Measurements from ENCODE around the gene MCEE. TPM values are rescaled to one million over a fixed set of nuclear protein-coding genes. Genes with fewer than 3 reads are reported as not detected.
"Not testable (repeated sequence)": the region's sequence is repeated elsewhere in the genome, so short reads cannot be mapped to it uniquely, and the experiment has no call there.

The MCEE gene
- total and polyA plus RNA-seq, 9 donors, result 10.7 to 22.3 (median 17.4) TPM

DNA sequence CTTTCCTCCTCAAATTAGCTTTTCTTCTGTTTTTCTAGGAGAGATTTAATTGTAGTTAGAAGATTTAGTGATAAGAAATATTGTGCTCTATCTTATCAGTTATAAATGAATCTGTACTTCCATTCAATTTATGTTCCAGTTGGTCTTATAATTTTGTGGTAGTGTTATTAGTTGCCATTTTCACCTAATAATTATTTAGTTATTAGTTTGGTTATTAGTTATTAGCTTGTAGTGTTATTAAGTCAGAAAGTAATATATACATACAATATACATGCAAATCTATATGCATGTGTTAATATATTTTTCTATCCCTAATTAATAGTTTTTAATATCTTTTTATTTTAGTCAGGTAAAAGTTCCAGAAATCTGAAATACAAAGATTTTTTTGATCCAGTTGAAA lies 3.6 kb upstream of the MCEE start:
- Histone ChIP-seq H3K4me1 (ENCODE audit: insufficient read depth) (peaks cover 7% of the 10 kb centered on the region), H3K36me3 (no peaks in the 10 kb centered on the region), H3K27me3 (no peaks in the 10 kb centered on the region), H3K27ac (no peak overlapping the region), H3K4me3 (no peak overlapping the region), H3K9me3 (no peaks in the 10 kb centered on the region)
- no peak for TF ChIP-seq POLR2A (IDR thresholded peaks at IDR 0.05)
- TF ChIP-seq, protein P1, sequence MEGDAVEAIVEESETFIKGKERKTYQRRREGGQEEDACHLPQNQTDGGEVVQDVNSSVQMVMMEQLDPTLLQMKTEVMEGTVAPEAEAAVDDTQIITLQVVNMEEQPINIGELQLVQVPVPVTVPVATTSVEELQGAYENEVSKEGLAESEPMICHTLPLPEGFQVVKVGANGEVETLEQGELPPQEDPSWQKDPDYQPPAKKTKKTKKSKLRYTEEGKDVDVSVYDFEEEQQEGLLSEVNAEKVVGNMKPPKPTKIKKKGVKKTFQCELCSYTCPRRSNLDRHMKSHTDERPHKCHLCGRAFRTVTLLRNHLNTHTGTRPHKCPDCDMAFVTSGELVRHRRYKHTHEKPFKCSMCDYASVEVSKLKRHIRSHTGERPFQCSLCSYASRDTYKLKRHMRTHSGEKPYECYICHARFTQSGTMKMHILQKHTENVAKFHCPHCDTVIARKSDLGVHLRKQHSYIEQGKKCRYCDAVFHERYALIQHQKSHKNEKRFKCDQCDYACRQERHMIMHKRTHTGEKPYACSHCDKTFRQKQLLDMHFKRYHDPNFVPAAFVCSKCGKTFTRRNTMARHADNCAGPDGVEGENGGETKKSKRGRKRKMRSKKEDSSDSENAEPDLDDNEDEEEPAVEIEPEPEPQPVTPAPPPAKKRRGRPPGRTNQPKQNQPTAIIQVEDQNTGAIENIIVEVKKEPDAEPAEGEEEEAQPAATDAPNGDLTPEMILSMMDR (IDR thresholded peaks at IDR 0.05), result no peak
- TF ChIP-seq EP300 (IDR thresholded peaks at IDR 0.05), result no peak
- DNase-seq, result no peak
- intact Hi-C loops (cut with DNase I), result loop anchor here in 1 of 4 donors (10.0 kb wide), 1 partner anchor 139 kb away; the partner anchor contains the start of gene TEX261

DNA sequence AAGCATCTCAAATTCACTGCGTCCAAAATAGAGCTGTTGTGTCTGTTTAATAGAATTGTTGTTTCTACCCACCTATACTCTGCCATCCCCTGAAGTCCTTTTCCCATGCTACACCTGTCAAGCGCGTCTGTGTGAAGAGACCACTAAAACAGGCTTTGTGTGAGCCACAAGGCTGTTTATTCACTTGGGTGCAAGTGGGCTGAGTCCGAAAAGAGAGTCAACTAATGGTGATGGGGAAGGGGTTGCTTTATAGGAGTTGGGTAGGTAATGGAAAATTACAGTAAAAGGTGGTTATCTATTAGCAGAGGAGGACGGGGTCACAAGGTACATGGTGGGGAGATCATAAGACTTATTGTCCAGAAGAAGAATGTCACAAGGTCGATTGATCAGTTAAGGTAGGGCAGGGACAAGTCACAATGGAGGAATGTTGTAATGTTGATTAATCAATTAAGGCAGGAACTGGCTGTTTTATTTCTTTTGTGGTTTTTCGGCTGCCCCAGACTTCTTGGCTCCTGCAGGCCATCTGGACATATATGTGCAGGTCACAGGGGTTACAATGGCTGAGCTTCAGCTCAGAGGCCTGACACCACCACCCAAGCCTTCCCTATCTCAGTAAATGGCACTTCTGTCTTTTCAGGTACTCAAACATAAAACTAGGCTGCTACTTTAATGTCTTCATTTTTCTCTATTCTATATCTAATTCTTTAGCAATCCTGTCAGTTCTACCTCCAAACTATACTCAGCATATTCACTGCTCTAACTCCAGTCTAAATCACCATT lies 1.5 kb upstream of the MCEE start:
- WGBS, 3 donors, result 46 to 58% (median 46%) methylated on average over 7 of the region's 7 CpGs
- H3K4me1 ChIP-seq (ENCODE audit: insufficient read depth), result not testable (repeated sequence)
- intact Hi-C loops (cut with DNase I), result loop anchor here in 1 of 4 donors (10.0 kb wide), 1 partner anchor 137 kb away; the partner anchor contains the start of gene TEX261

DNA sequence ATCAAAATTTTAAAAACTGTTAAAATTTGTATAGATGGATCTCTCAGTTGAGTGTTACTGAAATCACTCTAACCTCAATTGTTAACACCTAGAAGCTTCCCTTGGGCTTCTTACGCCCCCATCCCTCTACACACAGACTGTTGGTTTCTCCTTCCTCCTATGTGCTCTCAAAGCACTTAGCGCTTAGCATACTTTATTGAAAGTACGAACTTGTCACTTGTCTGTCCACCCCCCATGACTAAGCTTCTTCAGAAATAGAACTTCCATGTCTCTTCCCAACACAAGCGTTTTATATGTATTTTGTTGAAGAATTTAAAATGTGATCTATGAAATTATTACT lies 846 bp upstream of the MCEE start:
- Histone ChIP-seq H3K27me3 (no peaks in the 10 kb centered on the region), H3K4me1 (ENCODE audit: insufficient read depth) (peaks cover 10% of the 10 kb centered on the region), H3K9me3 (no peaks in the 10 kb centered on the region), H3K36me3 (no peaks in the 10 kb centered on the region), H3K27ac (peak overlapping the region; percentile 4 to 91), H3K4me3 (peak overlapping the region; percentile 97)
- WGBS, 3 donors, result 0 to 1% (median 1%) methylated on average over 4 of the region's 4 CpGs
- TF ChIP-seq EP300 (IDR thresholded peaks at IDR 0.05) (no peak), POLR2A (IDR thresholded peaks at IDR 0.05) (no peak)
- TF ChIP-seq, protein P1 (IDR thresholded peaks at IDR 0.05), result no peak
- no peak for DNase-seq
- intact Hi-C loops (cut with DNase I), result loop anchor here in 1 of 4 donors (10.0 kb wide), 1 partner anchor 136 kb away; the partner anchor contains the start of gene TEX261

More for the DNA sequence above, 1.5 kb upstream of the MCEE start:
- peak overlapping the region; percentile 97 for H3K4me3 ChIP-seq
- not testable (repeated sequence) for H3K27ac ChIP-seq, DNase-seq, H3K9me3 ChIP-seq, H3K36me3 ChIP-seq, H3K27me3 ChIP-seq

DNA sequence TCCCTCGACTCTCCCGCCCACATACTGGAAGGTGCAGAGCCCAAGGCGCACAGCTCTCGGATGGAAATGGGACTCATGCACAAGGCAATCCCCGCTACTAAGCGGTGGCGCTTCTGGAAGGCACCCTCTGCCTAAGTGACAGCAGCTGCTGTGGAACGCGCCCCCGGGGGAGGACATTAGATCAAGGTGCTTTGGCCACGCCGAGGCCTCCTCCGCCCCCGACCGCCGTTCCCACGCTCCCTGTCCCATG lies 202 bp downstream of the MCEE start:
- no peaks in the 10 kb centered on the region for H3K27me3 ChIP-seq
- DNase-seq, result no peak
- peak overlapping the region; percentile 97 for H3K4me3 ChIP-seq
- no peaks in the 10 kb centered on the region for H3K9me3 ChIP-seq
- TF ChIP-seq POLR2A (IDR thresholded peaks at IDR 0.05), result no peak
- TF ChIP-seq, protein P1 (IDR thresholded peaks at IDR 0.05), result no peak
- TF ChIP-seq EP300 (IDR thresholded peaks at IDR 0.05), result no peak
- WGBS, 3 donors, result 0 to 2% (median 1%) methylated on average over 14 to 17 of the region's 17 CpGs
- H3K36me3 ChIP-seq, result no peaks in the 10 kb centered on the region
- peaks cover 10% of the 10 kb centered on the region for H3K4me1 ChIP-seq (ENCODE audit: insufficient read depth)
- H3K27ac ChIP-seq, result peak overlapping the region; percentile 74 to 91
- intact Hi-C loops (cut with DNase I), result loop anchor here in 1 of 4 donors (10.0 kb wide), 1 partner anchor 135 kb away; the partner anchor contains the start of gene TEX261

DNA sequence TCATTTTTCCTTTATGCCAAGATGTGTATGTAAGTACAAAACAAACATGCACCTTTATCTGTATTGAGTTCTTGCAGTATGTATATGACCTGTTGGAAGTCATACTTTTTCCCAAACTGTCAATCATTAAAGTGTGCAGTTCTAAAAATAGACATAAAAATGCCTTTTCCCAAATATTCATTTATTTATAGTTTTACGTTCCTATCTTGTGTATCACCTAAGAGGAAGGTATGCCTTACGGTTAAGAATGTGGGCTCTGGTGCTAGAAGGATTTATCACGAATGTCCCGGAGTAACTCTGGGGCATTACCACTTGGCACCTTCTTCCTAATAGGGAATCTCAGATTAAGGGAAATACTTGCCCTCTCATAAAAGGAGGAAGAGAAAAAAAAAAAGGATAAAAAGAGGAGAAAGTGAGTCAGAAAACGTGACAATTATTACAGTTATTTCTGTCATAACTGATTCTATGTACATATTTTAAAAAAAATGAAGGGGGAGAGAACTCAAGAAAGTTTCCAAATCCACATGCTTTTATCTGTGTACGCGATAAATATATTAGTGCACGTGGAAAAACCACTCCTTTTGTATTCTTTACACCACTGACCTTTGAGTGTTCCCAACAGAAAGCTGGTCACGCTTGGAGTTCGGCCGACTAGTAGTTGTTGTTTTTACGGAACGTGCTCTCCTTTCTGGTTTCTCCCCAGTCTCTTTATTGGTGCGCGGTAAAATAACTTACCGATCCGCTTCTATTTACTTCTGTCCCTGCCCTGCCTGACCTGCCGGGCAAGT lies 721 bp downstream of the MCEE start:
- no peak for DNase-seq
- H3K4me1 ChIP-seq (ENCODE audit: insufficient read depth), result peaks cover 10% of the 10 kb centered on the region
- H3K36me3 ChIP-seq, result no peaks in the 10 kb centered on the region
- peak overlapping the region; percentile 74 to 91 for H3K27ac ChIP-seq
- peak overlapping the region; percentile 97 for H3K4me3 ChIP-seq
- 0 to 1% (median 0%) methylated on average over 18 of the region's 18 CpGs for WGBS, 3 donors
- H3K27me3 ChIP-seq, result no peaks in the 10 kb centered on the region
- H3K9me3 ChIP-seq, result no peaks in the 10 kb centered on the region
- TF ChIP-seq POLR2A (IDR thresholded peaks at IDR 0.05), result no peak
- TF ChIP-seq, protein P1 (IDR thresholded peaks at IDR 0.05), result no peak
- no peak for TF ChIP-seq EP300 (IDR thresholded peaks at IDR 0.05)
- intact Hi-C loops (cut with DNase I), result no loop called here

Measured in ovary (tissue), 9 donors.